Measurements from ENCODE around the gene PEAK1.

The PEAK1 gene

DNA sequence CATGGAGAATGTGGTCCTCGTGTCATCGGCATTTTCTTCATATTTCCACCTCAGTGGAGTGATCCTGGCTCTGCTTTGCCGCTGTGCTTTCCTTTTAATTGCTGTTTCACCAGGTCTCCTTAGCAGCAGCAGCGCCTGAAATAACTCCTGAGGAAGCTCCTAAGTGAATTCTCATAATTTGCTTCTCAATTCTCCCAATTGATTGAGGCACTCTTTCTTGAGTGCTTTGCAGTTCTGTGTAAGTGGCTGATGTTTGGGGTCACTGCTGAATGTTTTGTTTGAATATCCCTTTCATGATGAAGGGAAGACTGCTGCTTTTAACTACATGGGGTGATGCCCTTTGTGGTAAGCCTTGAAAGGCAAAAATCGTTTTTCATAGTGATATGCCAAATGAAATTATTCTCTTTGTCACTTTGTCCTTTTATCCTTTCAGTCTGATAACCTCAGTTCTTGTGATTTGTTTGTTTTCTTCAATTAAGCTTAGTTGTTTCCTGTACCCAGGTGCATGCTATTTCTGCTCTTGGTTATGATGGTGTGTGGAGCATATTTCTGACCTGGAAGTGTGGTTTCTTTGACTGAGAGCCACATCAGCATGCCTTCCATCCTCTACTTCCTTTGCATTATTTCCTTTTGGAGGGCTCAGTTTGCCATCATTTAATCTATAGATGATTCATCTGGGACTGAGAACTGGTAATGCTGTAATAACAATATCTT, 37.4 kb upstream of the PEAK1 start:
- no peak for DNase-seq (ENCODE audit: low read depth in 1 of 2, low spot score in 1 of 2)
- no peak for TF ChIP-seq GABPA (IDR thresholded peaks at IDR 0.05; ENCODE audit: low read depth)
- no peak for TF ChIP-seq SPI1 (IDR thresholded peaks at IDR 0.05; ENCODE audit: borderline replicate concordance, low read depth)
- TF ChIP-seq POLR2AphosphoS5 (IDR thresholded peaks at IDR 0.05; ENCODE audit: low read depth) = no peak
- TF ChIP-seq, protein P1, sequence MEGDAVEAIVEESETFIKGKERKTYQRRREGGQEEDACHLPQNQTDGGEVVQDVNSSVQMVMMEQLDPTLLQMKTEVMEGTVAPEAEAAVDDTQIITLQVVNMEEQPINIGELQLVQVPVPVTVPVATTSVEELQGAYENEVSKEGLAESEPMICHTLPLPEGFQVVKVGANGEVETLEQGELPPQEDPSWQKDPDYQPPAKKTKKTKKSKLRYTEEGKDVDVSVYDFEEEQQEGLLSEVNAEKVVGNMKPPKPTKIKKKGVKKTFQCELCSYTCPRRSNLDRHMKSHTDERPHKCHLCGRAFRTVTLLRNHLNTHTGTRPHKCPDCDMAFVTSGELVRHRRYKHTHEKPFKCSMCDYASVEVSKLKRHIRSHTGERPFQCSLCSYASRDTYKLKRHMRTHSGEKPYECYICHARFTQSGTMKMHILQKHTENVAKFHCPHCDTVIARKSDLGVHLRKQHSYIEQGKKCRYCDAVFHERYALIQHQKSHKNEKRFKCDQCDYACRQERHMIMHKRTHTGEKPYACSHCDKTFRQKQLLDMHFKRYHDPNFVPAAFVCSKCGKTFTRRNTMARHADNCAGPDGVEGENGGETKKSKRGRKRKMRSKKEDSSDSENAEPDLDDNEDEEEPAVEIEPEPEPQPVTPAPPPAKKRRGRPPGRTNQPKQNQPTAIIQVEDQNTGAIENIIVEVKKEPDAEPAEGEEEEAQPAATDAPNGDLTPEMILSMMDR (IDR thresholded peaks at IDR 0.05; ENCODE audit: insufficient read depth, low read length) = no peak
- TF ChIP-seq, protein P2, sequence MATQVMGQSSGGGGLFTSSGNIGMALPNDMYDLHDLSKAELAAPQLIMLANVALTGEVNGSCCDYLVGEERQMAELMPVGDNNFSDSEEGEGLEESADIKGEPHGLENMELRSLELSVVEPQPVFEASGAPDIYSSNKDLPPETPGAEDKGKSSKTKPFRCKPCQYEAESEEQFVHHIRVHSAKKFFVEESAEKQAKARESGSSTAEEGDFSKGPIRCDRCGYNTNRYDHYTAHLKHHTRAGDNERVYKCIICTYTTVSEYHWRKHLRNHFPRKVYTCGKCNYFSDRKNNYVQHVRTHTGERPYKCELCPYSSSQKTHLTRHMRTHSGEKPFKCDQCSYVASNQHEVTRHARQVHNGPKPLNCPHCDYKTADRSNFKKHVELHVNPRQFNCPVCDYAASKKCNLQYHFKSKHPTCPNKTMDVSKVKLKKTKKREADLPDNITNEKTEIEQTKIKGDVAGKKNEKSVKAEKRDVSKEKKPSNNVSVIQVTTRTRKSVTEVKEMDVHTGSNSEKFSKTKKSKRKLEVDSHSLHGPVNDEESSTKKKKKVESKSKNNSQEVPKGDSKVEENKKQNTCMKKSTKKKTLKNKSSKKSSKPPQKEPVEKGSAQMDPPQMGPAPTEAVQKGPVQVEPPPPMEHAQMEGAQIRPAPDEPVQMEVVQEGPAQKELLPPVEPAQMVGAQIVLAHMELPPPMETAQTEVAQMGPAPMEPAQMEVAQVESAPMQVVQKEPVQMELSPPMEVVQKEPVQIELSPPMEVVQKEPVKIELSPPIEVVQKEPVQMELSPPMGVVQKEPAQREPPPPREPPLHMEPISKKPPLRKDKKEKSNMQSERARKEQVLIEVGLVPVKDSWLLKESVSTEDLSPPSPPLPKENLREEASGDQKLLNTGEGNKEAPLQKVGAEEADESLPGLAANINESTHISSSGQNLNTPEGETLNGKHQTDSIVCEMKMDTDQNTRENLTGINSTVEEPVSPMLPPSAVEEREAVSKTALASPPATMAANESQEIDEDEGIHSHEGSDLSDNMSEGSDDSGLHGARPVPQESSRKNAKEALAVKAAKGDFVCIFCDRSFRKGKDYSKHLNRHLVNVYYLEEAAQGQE (IDR thresholded peaks at IDR 0.05; ENCODE audit: insufficient replicate concordance, low read depth) = no peak

DNA sequence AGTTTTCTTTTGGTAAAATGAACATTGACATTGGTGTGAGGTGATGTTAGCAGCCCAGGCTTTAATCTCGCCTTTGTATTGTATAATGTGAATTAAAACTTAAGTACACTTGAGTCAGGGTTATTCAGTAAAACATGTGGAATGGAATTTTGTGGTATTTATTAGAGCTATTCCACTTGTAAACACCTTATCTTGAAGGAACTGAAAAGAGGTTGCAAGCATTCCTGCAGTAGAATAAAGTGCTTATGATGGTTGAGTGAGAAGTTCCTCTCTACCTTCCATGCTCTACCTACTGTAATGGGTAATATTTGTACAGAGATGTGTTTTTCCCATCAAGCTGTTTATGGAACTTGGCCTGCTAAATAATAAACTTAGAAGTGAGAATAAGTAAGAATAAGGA, 36.8 kb upstream of the PEAK1 start:
- Histone ChIP-seq H3K4me3 (replicated peaks; ENCODE audit: insufficient read depth, low read length) (no peak overlapping the region), H3K27me3 (ENCODE audit: insufficient read depth, poor library complexity, severe bottlenecking) (no peaks in the 10 kb centered on the region), H3K27ac (replicated peaks) (no peak overlapping the region)
- TF ChIP-seq POLR2AphosphoS5 (IDR thresholded peaks at IDR 0.05; ENCODE audit: low read depth) = no peak
- TF ChIP-seq, protein P2 (IDR thresholded peaks at IDR 0.05; ENCODE audit: insufficient replicate concordance, low read depth) = no peak
- no peak for DNase-seq (ENCODE audit: low read depth in 1 of 2, low spot score in 1 of 2)

More for the DNA sequence above, 37.4 kb upstream of the PEAK1 start:
- no peaks in the 10 kb centered on the region for H3K27me3 ChIP-seq (ENCODE audit: insufficient read depth, poor library complexity, severe bottlenecking)
- H3K4me3 ChIP-seq (replicated peaks; ENCODE audit: insufficient read depth, low read length) = no peak overlapping the region
- H3K27ac ChIP-seq (replicated peaks) = no peak overlapping the region

DNA sequence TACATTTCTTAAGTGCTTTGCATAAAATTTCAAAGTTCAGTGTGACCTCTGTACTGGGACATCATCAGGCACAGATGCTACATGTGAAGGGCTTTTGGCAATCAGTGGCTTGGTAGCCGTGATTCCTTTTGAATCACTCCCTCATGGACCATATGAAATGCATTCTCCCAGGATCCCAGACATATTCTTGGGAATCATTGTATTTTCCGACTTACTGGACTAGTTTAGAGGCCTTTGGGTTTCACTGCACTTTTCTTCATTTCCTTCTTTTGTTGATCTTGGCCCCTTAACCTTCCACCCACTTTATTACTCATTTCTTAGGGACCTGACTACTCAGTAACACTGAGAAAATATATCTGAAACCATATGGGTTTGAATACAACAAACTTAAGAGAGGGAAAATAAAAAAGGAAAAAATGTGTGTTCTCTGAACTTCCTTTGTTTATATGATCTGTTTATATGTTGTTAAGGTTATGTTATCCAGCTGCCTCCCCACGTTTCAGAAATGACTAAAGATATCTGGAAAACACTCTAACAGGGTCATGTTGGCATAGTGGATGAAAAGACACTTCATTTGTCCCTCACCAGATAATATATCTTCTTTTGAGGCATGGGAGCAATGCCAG, 35.9 kb upstream of the PEAK1 start:
- DNase-seq (ENCODE audit: low read depth in 1 of 2, low spot score in 1 of 2) = no peak
- Histone ChIP-seq H3K27me3 (ENCODE audit: insufficient read depth, poor library complexity, severe bottlenecking) (no peaks in the 10 kb centered on the region), H3K27ac (replicated peaks) (no peak overlapping the region), H3K4me3 (replicated peaks; ENCODE audit: insufficient read depth, low read length) (no peak overlapping the region)
- TF ChIP-seq SPI1 (IDR thresholded peaks at IDR 0.05; ENCODE audit: borderline replicate concordance, low read depth) (no peak), GABPA (IDR thresholded peaks at IDR 0.05; ENCODE audit: low read depth) (no peak), POLR2AphosphoS5 (IDR thresholded peaks at IDR 0.05; ENCODE audit: low read depth) (no peak)
- TF ChIP-seq, protein P2 (IDR thresholded peaks at IDR 0.05; ENCODE audit: insufficient replicate concordance, low read depth) = no peak
- TF ChIP-seq, protein P1 (IDR thresholded peaks at IDR 0.05; ENCODE audit: insufficient read depth, low read length) = no peak
